ENCODE data around the gene YY1. TPM values are rescaled to one million over a fixed set of nuclear protein-coding genes. Genes with fewer than 3 reads are reported as not detected.

Gene YY1
- total RNA-seq, 2 experiments from 2014 or later, result 86.4 to 89.6 TPM

- DNase-seq (peak; percentile 92), ATAC-seq (ENCODE audit: low read depth) (peak; percentile 30)
- peaks cover 43% of the 10 kb centered on the region for H3K4me1 Mint-ChIP-seq
- peak overlapping the region; percentile 87 for H3K4me3 Mint-ChIP-seq
- H3K36me3 Mint-ChIP-seq, result peaks cover 26% of the 10 kb centered on the region
- no peaks in the 10 kb centered on the region for H3K27me3 Mint-ChIP-seq
- H3K27ac Mint-ChIP-seq, result peak overlapping the region; percentile 89
- POLR2A ChIA-PET, result interaction anchor here (1.3 to 3.5 kb wide), 3 partner anchors 15 to 136 kb away, joined by 4 to 20 read pairs (median 11); partner anchors contain the start of gene WDR25
- H3K9me3 Mint-ChIP-seq, result no peaks in the 10 kb centered on the region
These were observed 1.1 kb downstream of the YY1 start for GRCh38 chr14:100239840-100240667.

GRCh38 chr14:100240668-100241032, 1.7 kb downstream of the YY1 start:
- Mint-ChIP-seq H3K4me3 (peak overlapping the region; percentile 87), H3K4me1 (peaks cover 42% of the 10 kb centered on the region), H3K27ac (peak overlapping the region; percentile 89), H3K27me3 (no peaks in the 10 kb centered on the region), H3K9me3 (no peaks in the 10 kb centered on the region), H3K36me3 (peaks cover 25% of the 10 kb centered on the region)
- DNase-seq, result no peak
- ATAC-seq (ENCODE audit: low read depth), result no peak
- POLR2A ChIA-PET, result interaction anchor here (1.1 to 3.5 kb wide), 4 partner anchors 16 to 135 kb away, joined by 3 to 20 read pairs (median 8); partner anchors contain the start of gene WDR25

GRCh38 chr14:100241279-100241678, 2.3 kb downstream of the YY1 start:
- H3K27me3 Mint-ChIP-seq, result no peaks in the 10 kb centered on the region
- H3K4me1 Mint-ChIP-seq, result peaks cover 40% of the 10 kb centered on the region
- H3K36me3 Mint-ChIP-seq, result peaks cover 25% of the 10 kb centered on the region
- H3K4me3 Mint-ChIP-seq, result peak overlapping the region; percentile 87
- ATAC-seq (ENCODE audit: low read depth), result no peak
- DNase-seq, result no peak
- no peaks in the 10 kb centered on the region for H3K9me3 Mint-ChIP-seq
- H3K27ac Mint-ChIP-seq, result peak overlapping the region; percentile 89
- POLR2A ChIA-PET, result interaction anchor here (1.1 to 3.5 kb wide), 4 partner anchors 17 to 134 kb away, joined by 3 to 20 read pairs (median 8); partner anchors contain the start of gene WDR25

- no peaks in the 10 kb centered on the region for H3K27me3 Mint-ChIP-seq
- H3K36me3 Mint-ChIP-seq, result peaks cover 15% of the 10 kb centered on the region
- H3K9me3 Mint-ChIP-seq, result no peaks in the 10 kb centered on the region
- DNase-seq (no peak), ATAC-seq (ENCODE audit: low read depth) (no peak)
- POLR2A ChIA-PET, result interaction anchor here (0.7 to 1.9 kb wide), 3 partner anchors 21 to 31 kb away, joined by 4 to 6 read pairs (median 4); no protein-coding TSS in a partner anchor
- H3K4me3 Mint-ChIP-seq, result peak overlapping the region; percentile 87
- H3K4me1 Mint-ChIP-seq, result peaks cover 43% of the 10 kb centered on the region
- peak overlapping the region; percentile 43 for H3K27ac Mint-ChIP-seq
These were observed 4.1 kb downstream of the YY1 start for GRCh38 chr14:100243020-100243419.

GRCh38 chr14:100246809-100247428, 8.0 kb downstream of the YY1 start:
- Mint-ChIP-seq H3K4me1 (peaks cover 56% of the 10 kb centered on the region), H3K27me3 (no peaks in the 10 kb centered on the region), H3K36me3 (peaks cover 15% of the 10 kb centered on the region), H3K27ac (peak overlapping the region; percentile 13), H3K4me3 (peak overlapping the region; percentile 15), H3K9me3 (no peaks in the 10 kb centered on the region)
- DNase-seq (no peak), ATAC-seq (ENCODE audit: low read depth) (peak; percentile 39)
- POLR2A ChIA-PET, result interaction anchor here (1.7 kb wide), 1 partner anchor 25 kb away, joined by 5 read pairs; no protein-coding TSS in a partner anchor

GRCh38 chr14:100250732-100251465, 12.0 kb downstream of the YY1 start:
- ATAC-seq (ENCODE audit: low read depth) (no peak), DNase-seq (no peak)
- H3K27me3 Mint-ChIP-seq, result no peaks in the 10 kb centered on the region
- no peaks in the 10 kb centered on the region for H3K9me3 Mint-ChIP-seq
- no peak overlapping the region for H3K27ac Mint-ChIP-seq
- no peak overlapping the region for H3K4me3 Mint-ChIP-seq
- peaks cover 49% of the 10 kb centered on the region for H3K4me1 Mint-ChIP-seq
- POLR2A ChIA-PET, result no interaction called here
- peaks cover 12% of the 10 kb centered on the region for H3K36me3 Mint-ChIP-seq

GRCh38 chr14:100252684-100253083, 13.7 kb downstream of the YY1 start:
- Mint-ChIP-seq H3K36me3 (peaks cover 24% of the 10 kb centered on the region), H3K27me3 (no peaks in the 10 kb centered on the region), H3K4me3 (no peak overlapping the region), H3K4me1 (peaks cover 50% of the 10 kb centered on the region), H3K27ac (no peak overlapping the region), H3K9me3 (peaks cover 2% of the 10 kb centered on the region)
- ATAC-seq (ENCODE audit: low read depth) (no peak), DNase-seq (no peak)
- POLR2A ChIA-PET, result interaction anchor here (0.5 kb wide), 1 partner anchor 9 kb away, joined by 4 read pairs; no protein-coding TSS in a partner anchor

GRCh38 chr14:100256339-100256895, 17.5 kb downstream of the YY1 start:
- no peaks in the 10 kb centered on the region for H3K27me3 Mint-ChIP-seq
- H3K4me3 Mint-ChIP-seq, result peak overlapping the region; percentile 3
- peaks cover 2% of the 10 kb centered on the region for H3K9me3 Mint-ChIP-seq
- no peak for ATAC-seq (ENCODE audit: low read depth)
- POLR2A ChIA-PET, result no interaction called here
- H3K36me3 Mint-ChIP-seq, result peaks cover 27% of the 10 kb centered on the region
- H3K27ac Mint-ChIP-seq, result no peak overlapping the region
- peaks cover 62% of the 10 kb centered on the region for H3K4me1 Mint-ChIP-seq
- DNase-seq, result no peak

- Mint-ChIP-seq H3K36me3 (peaks cover 21% of the 10 kb centered on the region), H3K9me3 (peaks cover 2% of the 10 kb centered on the region), H3K27ac (peak overlapping the region; percentile 74), H3K27me3 (no peaks in the 10 kb centered on the region), H3K4me1 (peaks cover 57% of the 10 kb centered on the region), H3K4me3 (peak overlapping the region; percentile 41)
- POLR2A ChIA-PET, result no interaction called here
- ATAC-seq (ENCODE audit: low read depth), result peak; percentile 70
- no peak for DNase-seq
These were observed 22.7 kb downstream of the YY1 start for GRCh38 chr14:100261621-100262020.

GRCh38 chr14:100262545-100262944, 23.6 kb downstream of the YY1 start:
- Mint-ChIP-seq H3K4me1 (peaks cover 51% of the 10 kb centered on the region), H3K4me3 (no peak overlapping the region), H3K36me3 (peaks cover 18% of the 10 kb centered on the region), H3K9me3 (no peaks in the 10 kb centered on the region), H3K27ac (no peak overlapping the region), H3K27me3 (no peaks in the 10 kb centered on the region)
- ATAC-seq (ENCODE audit: low read depth), result no peak
- POLR2A ChIA-PET, result interaction anchor here (0.6 kb wide), 1 partner anchor 10 kb away, joined by 4 read pairs; no protein-coding TSS in a partner anchor
- no peak for DNase-seq

- no peak for ATAC-seq (ENCODE audit: low read depth)
- no peaks in the 10 kb centered on the region for H3K9me3 Mint-ChIP-seq
- no peaks in the 10 kb centered on the region for H3K27me3 Mint-ChIP-seq
- H3K4me1 Mint-ChIP-seq, result peaks cover 47% of the 10 kb centered on the region
- DNase-seq, result no peak
- H3K4me3 Mint-ChIP-seq, result no peak overlapping the region
- POLR2A ChIA-PET, result no interaction called here
- no peak overlapping the region for H3K27ac Mint-ChIP-seq
- H3K36me3 Mint-ChIP-seq, result peaks cover 18% of the 10 kb centered on the region
These were observed 24.2 kb downstream of the YY1 start for GRCh38 chr14:100263141-100263540.

- POLR2A ChIA-PET, result no interaction called here
- Mint-ChIP-seq H3K4me3 (no peak overlapping the region), H3K27ac (no peak overlapping the region), H3K4me1 (peaks cover 23% of the 10 kb centered on the region), H3K9me3 (no peaks in the 10 kb centered on the region), H3K36me3 (peaks cover 11% of the 10 kb centered on the region), H3K27me3 (no peaks in the 10 kb centered on the region)
- no peak for ATAC-seq (ENCODE audit: low read depth)
- DNase-seq, result no peak
These were observed 29.0 kb downstream of the YY1 start for GRCh38 chr14:100267990-100268389.
